HG02870 (cell line): Measurements from ENCODE around the gene PAN3.
"Not testable (repeated sequence)": the region's sequence is repeated elsewhere in the genome, so short reads cannot be mapped to it uniquely, and the experiment has no call there.

ENCODE experiments used
- ATAC-seq: cut with Tn5 transposase; IDR thresholded peaks from one replicate; pipeline ENCODE4 v1.9.1; 2021; ENCODE audit warnings: mild to moderate bottlenecking, moderate library complexity; ENCODE audit not compliant: unreplicated experiment

PAN3 gene

GRCh38 chr13:28131646-28132045 lies 6.7 kb upstream of the PAN3 start:
- no peak for ATAC-seq

DNA sequence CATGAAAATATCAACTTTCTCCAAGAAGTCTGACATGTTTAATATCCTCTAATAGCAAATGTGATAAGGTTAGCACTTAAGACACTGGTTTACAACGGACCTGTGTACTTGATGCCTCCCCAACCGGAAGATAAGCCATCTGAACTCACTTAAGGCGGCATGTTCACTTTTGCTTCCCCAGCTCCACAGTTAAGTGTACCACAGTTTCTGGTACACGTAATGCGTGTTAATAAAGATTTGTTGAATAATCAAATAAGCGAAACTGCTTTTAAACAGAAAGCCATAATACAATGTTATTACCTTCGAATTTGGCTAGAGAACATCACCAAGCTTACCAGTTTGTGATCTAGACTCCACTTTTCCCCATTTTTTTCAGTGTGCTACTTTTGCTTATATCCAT lies 1.4 kb upstream of the PAN3 start:
- no peak for ATAC-seq

GRCh38 chr13:28137596-28137995 lies 749 bp upstream of the PAN3 start:
- peak; percentile 1 for ATAC-seq

DNA sequence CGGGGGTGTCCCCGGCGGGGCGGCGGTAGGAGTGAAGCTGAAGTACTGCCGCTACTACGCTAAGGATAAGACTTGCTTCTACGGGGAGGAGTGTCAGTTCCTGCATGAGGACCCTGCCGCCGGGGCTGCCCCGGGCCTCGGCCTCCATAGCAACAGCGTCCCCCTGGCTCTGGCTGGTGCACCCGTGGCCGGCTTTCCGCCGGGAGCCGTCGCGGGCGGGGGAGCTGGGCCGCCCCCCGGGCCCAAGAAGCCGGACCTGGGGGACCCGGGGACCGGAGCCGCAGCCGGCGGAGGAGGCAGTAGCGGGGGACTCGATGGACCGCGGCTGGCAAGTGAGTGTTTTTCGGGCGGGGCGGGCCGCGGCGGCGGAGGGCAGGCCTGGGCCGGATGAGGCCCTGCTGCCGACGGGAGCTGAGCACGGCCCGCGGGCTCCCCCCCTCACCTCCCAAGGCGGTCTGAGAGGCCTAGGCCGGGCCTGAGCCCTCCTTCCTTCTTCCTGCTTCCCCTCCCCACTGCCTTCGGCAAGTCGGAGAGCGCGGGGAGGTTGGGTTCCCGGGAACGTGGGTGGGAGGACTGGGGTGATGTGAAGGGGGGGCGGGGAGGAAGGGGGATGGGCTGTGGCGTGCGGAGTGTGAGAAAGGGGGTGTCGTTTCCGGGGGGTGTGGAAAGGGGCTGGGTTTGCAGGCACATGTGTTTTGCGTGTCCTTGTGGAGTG lies 568 bp downstream of the PAN3 start:
- peak; percentile 39 for ATAC-seq

- no peak for ATAC-seq
These were observed 2.2 kb downstream of the PAN3 start for GRCh38 chr13:28140433-28141125.

GRCh38 chr13:28141542-28141941 lies 3.2 kb downstream of the PAN3 start:
- not testable (repeated sequence) for ATAC-seq

GRCh38 chr13:28145049-28145448 lies 6.7 kb downstream of the PAN3 start:
- no peak for ATAC-seq

DNA sequence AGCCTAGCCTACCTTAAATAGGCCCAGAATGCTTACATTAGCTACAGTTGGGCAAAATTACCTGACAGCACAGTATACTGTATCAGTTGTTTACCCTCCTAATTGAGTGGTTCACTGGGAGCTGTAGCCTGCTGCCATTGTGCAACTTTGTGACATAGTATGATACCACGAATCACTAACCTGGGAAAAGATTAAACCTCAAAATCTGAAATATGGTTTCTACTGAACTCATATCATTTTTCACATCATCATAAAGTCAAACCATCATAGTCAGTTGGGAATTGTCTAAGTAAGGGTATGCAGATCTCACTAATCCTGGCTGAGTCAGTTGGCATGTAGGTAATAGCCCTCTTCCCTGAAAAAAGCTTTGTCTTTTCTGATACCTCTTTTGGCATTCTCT lies 9.2 kb downstream of the PAN3 start:
- no peak for ATAC-seq

DNA sequence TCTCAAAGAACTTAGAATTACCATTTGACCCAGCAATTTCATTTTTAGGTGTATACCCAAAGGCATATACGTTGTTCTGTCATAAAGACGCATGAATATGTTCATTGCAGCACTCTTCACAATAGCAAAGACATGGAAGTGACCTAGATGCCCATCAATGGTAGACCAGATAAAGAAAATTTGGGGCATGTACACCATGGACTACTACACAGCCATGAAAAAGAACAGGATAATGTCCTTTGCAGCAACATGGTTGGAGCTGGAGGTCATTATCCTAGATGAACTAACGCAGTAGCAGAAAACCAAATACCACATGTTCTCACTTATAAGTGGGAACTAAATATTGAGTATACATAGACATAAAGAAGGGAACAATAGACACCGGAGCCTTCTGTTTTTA lies 20.7 kb downstream of the PAN3 start:
- ATAC-seq: no peak

- ATAC-seq: no peak
These were observed 23.0 kb downstream of the PAN3 start for GRCh38 chr13:28161370-28161769.

GRCh38 chr13:28163587-28163986 lies 25.2 kb downstream of the PAN3 start:
- ATAC-seq: no peak

GRCh38 chr13:28166257-28166656 lies 27.9 kb downstream of the PAN3 start:
- no peak for ATAC-seq

DNA sequence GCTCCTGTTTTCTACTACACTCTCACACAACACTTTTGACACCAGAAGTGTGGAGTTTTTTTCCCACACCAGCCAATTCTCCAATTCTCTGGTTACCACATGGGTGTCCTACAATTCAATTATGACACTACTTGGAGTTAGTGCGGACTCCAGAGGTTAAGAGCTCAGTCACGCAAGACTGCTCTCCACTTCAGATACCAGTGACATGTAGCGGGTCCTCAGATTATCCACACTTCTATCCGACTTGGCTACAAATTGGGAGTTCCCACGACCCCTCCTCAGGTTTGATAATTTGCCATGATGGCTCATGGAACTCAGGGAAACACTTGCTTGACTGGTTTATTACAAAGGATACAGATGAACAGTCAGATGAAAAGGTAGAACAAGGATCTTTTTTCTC lies 32.9 kb downstream of the PAN3 start:
- ATAC-seq: no peak

GRCh38 chr13:28172947-28173346 lies 34.6 kb downstream of the PAN3 start:
- no peak for ATAC-seq

GRCh38 chr13:28173793-28174192 lies 35.4 kb downstream of the PAN3 start:
- ATAC-seq: no peak

DNA sequence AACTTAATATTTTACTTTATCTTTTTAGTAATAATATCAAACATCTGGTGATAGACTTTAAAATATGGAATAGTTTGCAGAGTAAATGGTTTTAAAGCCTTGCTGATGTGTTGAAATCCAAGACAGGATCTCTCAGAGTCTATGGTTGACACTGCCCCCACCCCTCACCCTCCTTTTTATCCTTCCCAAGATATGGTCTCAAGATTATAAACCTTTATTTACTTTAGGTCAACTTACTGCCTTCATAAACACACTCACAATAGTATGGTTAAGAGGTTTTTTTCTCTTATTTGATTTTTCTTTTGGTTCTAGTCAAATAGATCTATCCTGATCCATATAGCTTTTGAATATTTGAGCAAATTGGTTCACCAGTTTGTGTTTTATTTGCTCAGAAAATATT lies 39.0 kb downstream of the PAN3 start:
- ATAC-seq: no peak

- ATAC-seq: no peak
These were observed 39.5 kb downstream of the PAN3 start for GRCh38 chr13:28177877-28178276.

- ATAC-seq: no peak
These were observed 41.6 kb downstream of the PAN3 start for GRCh38 chr13:28179974-28180373.

- ATAC-seq: no peak
These were observed 43.1 kb downstream of the PAN3 start for GRCh38 chr13:28181413-28181812.

- ATAC-seq: no peak
These were observed 46.9 kb downstream of the PAN3 start for GRCh38 chr13:28185256-28185655.

DNA sequence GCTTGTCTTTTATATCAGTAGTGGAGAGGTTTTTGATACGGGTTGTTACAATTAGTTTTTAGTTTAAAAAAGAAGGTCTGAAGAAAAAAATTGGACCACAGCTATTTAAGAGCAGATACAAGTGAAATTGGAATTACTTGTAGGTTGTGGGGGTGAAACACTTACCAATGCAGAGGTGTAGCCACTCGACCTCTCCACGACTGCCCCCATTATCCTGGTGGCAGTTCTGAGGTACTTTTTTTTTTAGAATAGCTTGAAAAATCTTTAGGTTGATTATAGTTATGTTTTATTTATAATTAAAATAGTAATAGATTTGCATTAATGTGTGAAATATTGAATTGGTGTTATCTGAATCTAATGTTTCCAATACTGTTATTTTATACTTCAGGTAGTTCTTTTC lies 60.7 kb downstream of the PAN3 start:
- no peak for ATAC-seq

GRCh38 chr13:28204043-28204442 lies 65.7 kb downstream of the PAN3 start:
- no peak for ATAC-seq
